Measurements from ENCODE around the gene OR8D2. TPM values are rescaled to one million over a fixed set of nuclear protein-coding genes. Genes with fewer than 3 reads are reported as not detected.

The OR8D2 gene
- total and polyA plus RNA-seq, 4 experiments from 2014 or later, result not detected

DNA sequence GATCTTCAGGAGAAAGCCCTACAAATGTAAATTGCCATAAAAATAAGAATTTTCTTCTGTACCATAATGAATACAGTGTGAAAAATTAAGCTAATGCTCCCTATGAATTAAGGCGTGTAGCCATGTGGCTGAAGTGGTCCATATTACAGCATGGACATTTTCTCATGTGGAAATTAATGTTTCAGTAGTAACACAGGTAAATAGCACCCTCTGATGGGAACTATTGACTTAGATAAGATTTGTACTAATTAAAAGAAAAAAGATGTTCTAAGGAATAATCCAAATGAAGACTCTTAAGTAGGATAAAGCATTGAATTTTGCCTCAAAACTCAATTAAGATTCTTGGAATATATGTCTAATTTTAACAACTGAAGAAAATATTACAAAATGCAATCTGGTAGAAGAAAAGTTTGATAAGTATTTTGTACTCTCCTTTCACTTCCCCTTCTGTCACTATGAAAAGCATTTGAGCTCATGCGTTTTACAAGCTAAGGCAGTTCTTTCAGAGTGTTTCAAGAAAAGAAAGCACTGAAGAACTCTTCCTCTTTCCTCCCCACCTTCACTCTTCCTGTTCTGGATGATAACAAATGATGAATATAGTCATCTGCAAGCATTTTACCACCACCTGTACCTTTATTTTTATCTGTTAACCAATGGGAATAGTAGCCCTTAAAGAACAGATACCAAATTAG is 9.9 kb upstream of the OR8D2 start:
- CTCF ChIA-PET (ENCODE audit: partially characterized antibody), result no interaction called here
- no peaks in the 10 kb centered on the region for H3K36me3 Mint-ChIP-seq
- Histone ChIP-seq H3K27ac (ENCODE audit: low read depth, low read length) (no peak overlapping the region), H3K27me3 (ENCODE audit: insufficient read depth, low read length) (peaks cover 5% of the 10 kb centered on the region), H3K4me3 (ENCODE audit: low read length in 2 of 2) (no peak overlapping the region), H3K4me1 (ENCODE audit: insufficient read depth, low read length) (no peaks in the 10 kb centered on the region), H3K9me3 (ENCODE audit: control insufficient read depth in 1 of 2, low read length in 2 of 2) (no peaks in the 10 kb centered on the region), H3K36me3 (ENCODE audit: insufficient read depth, low read length) (no peaks in the 10 kb centered on the region)
- POLR2A ChIA-PET (ENCODE audit: partially characterized antibody), result no interaction called here
- H3K27ac Mint-ChIP-seq, result no peak overlapping the region
- DNase-seq, result no peak
- peaks cover 0 to 3% of the 10 kb centered on the region in 2 donors for H3K27me3 Mint-ChIP-seq
- intact Hi-C loops (cut with micrococcal nuclease), result no loop called here
- no peaks in the 10 kb centered on the region for H3K4me1 Mint-ChIP-seq
- H3K4me3 Mint-ChIP-seq, result no peak overlapping the region
- H3K9me3 Mint-ChIP-seq, result peaks cover 0 to under 1% (median 0%) of the 10 kb centered on the region in 8 donors

DNA sequence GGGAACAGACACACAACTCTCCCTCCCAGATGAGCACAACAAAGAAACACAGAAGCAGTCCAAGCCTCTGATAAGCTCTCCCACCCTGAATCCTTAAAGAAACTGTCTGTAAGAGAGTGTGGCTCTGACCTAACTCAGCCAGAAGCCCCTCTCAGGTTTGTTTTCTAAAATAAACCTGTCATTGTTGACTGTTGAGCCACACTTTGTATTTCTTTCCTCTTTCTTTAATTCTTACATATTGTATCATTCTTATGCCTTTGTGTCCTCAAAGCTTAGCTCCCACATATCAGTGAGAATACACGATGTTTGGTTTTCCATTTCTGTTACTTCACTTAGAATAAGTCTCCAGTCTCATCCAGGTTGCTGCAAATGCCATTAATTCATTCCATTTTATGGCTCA is 7.8 kb upstream of the OR8D2 start:
- Mint-ChIP-seq H3K27ac (no peak overlapping the region), H3K9me3 (peaks cover 0 to 2% (median 0%) of the 10 kb centered on the region in 8 donors), H3K27me3 (peaks cover 0 to 7% of the 10 kb centered on the region in 2 donors), H3K4me3 (no peak overlapping the region), H3K4me1 (no peaks in the 10 kb centered on the region), H3K36me3 (no peaks in the 10 kb centered on the region)
- no peak overlapping the region for H3K27ac ChIP-seq (ENCODE audit: low read depth, low read length)
- H3K27me3 ChIP-seq (ENCODE audit: insufficient read depth, low read length), result peaks cover 5% of the 10 kb centered on the region
- no peaks in the 10 kb centered on the region for H3K9me3 ChIP-seq (ENCODE audit: control insufficient read depth in 1 of 2, low read length in 2 of 2)
- POLR2A ChIA-PET (ENCODE audit: partially characterized antibody), result no interaction called here
- CTCF ChIA-PET (ENCODE audit: partially characterized antibody), result no interaction called here
- DNase-seq, result no peak
- H3K4me1 ChIP-seq (ENCODE audit: insufficient read depth, low read length), result no peaks in the 10 kb centered on the region
- H3K36me3 ChIP-seq (ENCODE audit: insufficient read depth, low read length), result no peaks in the 10 kb centered on the region
- intact Hi-C loops (cut with micrococcal nuclease), result no loop called here
- no peak overlapping the region for H3K4me3 ChIP-seq (ENCODE audit: low read length in 2 of 2)

DNA sequence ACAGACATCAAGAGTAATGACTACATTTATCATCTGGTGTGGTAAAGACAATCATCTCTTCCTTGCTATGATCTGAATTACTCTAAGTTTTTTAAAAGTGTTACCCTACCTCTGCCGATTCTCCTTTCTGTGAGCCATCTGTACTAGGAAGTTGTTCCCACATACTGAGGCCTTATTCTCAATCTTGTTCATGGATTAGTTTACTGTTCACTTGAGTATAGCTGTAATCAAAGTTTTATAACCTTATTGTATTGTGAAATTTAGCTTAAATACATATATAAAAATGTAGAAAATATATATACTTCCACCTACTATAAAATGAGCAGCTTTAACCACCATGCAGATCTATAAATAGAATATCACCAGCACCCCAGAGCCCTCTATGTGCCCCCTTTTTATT is 2.4 kb upstream of the OR8D2 start:
- H3K9me3 Mint-ChIP-seq, result peaks cover 0 to 6% (median 0%) of the 10 kb centered on the region in 8 donors
- H3K4me3 Mint-ChIP-seq, result no peak overlapping the region
- no peaks in the 10 kb centered on the region for H3K27me3 ChIP-seq (ENCODE audit: insufficient read depth, low read length)
- peaks cover 0 to 5% of the 10 kb centered on the region in 2 donors for H3K27me3 Mint-ChIP-seq
- H3K4me1 Mint-ChIP-seq, result no peaks in the 10 kb centered on the region
- DNase-seq, result no peak
- H3K4me3 ChIP-seq (ENCODE audit: low read length in 2 of 2), result no peak overlapping the region
- intact Hi-C loops (cut with micrococcal nuclease), result no loop called here
- ChIA-PET POLR2A (ENCODE audit: partially characterized antibody) (no interaction called here), CTCF (ENCODE audit: partially characterized antibody) (no interaction called here)
- no peaks in the 10 kb centered on the region for H3K4me1 ChIP-seq (ENCODE audit: insufficient read depth, low read length)
- no peaks in the 10 kb centered on the region for H3K9me3 ChIP-seq (ENCODE audit: control insufficient read depth in 1 of 2, low read length in 2 of 2)
- no peak overlapping the region for H3K27ac Mint-ChIP-seq
- H3K36me3 ChIP-seq (ENCODE audit: insufficient read depth, low read length), result no peaks in the 10 kb centered on the region
- H3K36me3 Mint-ChIP-seq, result no peaks in the 10 kb centered on the region
- H3K27ac ChIP-seq (ENCODE audit: low read depth, low read length), result no peak overlapping the region

DNA sequence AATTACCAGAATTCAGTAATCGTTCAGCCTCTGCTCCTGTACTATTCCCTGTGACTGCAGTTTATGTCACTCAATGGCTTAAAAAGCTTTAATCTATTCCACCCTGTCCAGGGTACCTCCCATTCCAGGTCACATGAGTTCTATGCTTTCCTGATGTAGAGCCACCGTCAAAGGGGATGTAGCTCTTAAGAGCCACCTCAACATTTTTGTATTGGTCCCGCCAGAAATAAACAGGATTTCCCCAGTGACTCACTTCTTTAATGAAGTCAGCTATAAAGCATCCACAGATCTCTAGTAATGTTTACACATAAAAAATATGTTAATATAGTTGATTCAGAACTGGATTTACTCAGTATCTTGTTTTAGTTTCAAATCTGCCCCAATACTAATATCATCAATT is 4.9 kb downstream of the OR8D2 start:
- Histone ChIP-seq H3K9me3 (ENCODE audit: control insufficient read depth in 1 of 2, low read length in 2 of 2) (no peaks in the 10 kb centered on the region), H3K36me3 (ENCODE audit: insufficient read depth, low read length) (no peaks in the 10 kb centered on the region), H3K4me3 (ENCODE audit: low read length in 2 of 2) (no peak overlapping the region), H3K27me3 (ENCODE audit: insufficient read depth, low read length) (no peaks in the 10 kb centered on the region), H3K4me1 (ENCODE audit: insufficient read depth, low read length) (no peaks in the 10 kb centered on the region), H3K27ac (ENCODE audit: low read depth, low read length) (no peak overlapping the region)
- Mint-ChIP-seq H3K27me3 (no peaks in the 10 kb centered on the region), H3K4me3 (no peak overlapping the region), H3K9me3 (peaks cover 0 to 4% (median 0%) of the 10 kb centered on the region in 8 donors), H3K4me1 (no peaks in the 10 kb centered on the region), H3K27ac (no peak overlapping the region), H3K36me3 (no peaks in the 10 kb centered on the region)
- DNase-seq, result no peak
- ChIA-PET POLR2A (ENCODE audit: partially characterized antibody) (no interaction called here), CTCF (ENCODE audit: partially characterized antibody) (no interaction called here)
- intact Hi-C loops (cut with micrococcal nuclease), result no loop called here

DNA sequence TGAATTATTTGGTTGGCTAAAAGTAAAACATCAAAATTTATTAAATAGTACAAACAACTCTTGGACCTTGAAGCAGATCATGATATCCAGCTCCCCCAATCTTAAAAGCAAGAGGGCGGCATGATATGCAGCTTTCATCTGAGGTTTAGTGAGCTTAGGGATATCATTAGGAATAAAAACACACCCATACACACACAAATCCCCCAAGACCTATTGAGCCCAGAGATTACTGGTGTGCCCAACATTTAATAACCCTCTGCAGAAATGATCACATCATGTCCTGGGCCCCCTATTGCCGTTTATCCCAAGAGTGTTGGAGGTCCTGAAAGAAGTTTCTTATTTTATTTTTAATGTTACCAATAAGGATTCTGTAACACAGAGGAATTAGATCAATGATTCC is 6.1 kb downstream of the OR8D2 start, which contains the start of gene OR8D1:
Gene OR8D1, minus strand, starts transcription at position 101 of the 400 bp plus-strand sequence. CDS start 3,183 bp downstream, outside the sequence.
- no peak within 1 kb of the TSS for H3K4me3 ChIP-seq (ENCODE audit: low read length in 2 of 2)
- no peaks in the 10 kb centered on the region for H3K4me1 Mint-ChIP-seq
- H3K4me1 ChIP-seq (ENCODE audit: insufficient read depth, low read length), result no peaks in the 10 kb centered on the region
- H3K36me3 Mint-ChIP-seq, result no peaks in the 10 kb centered on the region
- POLR2A ChIA-PET (ENCODE audit: partially characterized antibody), result no interaction called here
- H3K36me3 ChIP-seq (ENCODE audit: insufficient read depth, low read length), result no peaks in the 10 kb centered on the region
- CTCF ChIA-PET (ENCODE audit: partially characterized antibody), result no interaction called here
- H3K9me3 ChIP-seq (ENCODE audit: control insufficient read depth in 1 of 2, low read length in 2 of 2), result no peaks in the 10 kb centered on the region
- H3K27me3 ChIP-seq (ENCODE audit: insufficient read depth, low read length), result no peaks in the 10 kb centered on the region
- no peak within 1 kb of the TSS for H3K27ac ChIP-seq (ENCODE audit: low read depth, low read length)
- no peak for DNase-seq
- intact Hi-C loops (cut with micrococcal nuclease), result no loop called here
- H3K27me3 Mint-ChIP-seq, result no peaks in the 10 kb centered on the region
- peaks cover 0 to 6% (median 0%) of the 10 kb centered on the region in 8 donors for H3K9me3 Mint-ChIP-seq
- H3K27ac Mint-ChIP-seq, result no peak within 1 kb of the TSS
- H3K4me3 Mint-ChIP-seq, result no peak within 1 kb of the TSS

DNA sequence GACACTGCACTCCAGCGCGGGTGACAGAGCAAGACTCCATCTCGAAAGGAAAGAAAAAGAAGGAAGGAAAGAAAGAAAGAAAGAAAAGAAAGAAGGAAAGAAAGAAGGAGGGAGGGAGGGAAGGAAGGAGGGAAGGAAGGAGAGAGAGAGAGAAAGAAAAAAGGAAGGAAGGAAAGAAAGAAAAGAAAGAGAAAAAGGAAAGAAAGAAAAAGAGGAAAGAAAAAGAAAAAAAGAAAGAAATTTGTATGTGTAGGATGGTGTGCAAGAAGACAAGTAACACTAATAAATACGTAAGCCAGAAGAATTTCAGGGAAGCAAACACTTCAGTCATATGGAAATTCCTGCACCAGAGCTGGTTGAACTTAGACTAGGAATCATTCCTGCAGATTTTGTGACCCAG is 6.9 kb downstream of the OR8D2 start:
- Mint-ChIP-seq H3K27me3 (no peaks in the 10 kb centered on the region), H3K36me3 (no peaks in the 10 kb centered on the region), H3K4me1 (no peaks in the 10 kb centered on the region), H3K4me3 (no peak overlapping the region), H3K9me3 (peaks cover 0 to 6% (median 0%) of the 10 kb centered on the region in 8 donors), H3K27ac (no peak overlapping the region)
- H3K4me1 ChIP-seq (ENCODE audit: insufficient read depth, low read length), result no peaks in the 10 kb centered on the region
- ChIA-PET CTCF (ENCODE audit: partially characterized antibody) (no interaction called here), POLR2A (ENCODE audit: partially characterized antibody) (no interaction called here)
- no peak overlapping the region for H3K4me3 ChIP-seq (ENCODE audit: low read length in 2 of 2)
- no peaks in the 10 kb centered on the region for H3K9me3 ChIP-seq (ENCODE audit: control insufficient read depth in 1 of 2, low read length in 2 of 2)
- intact Hi-C loops (cut with micrococcal nuclease), result no loop called here
- no peaks in the 10 kb centered on the region for H3K27me3 ChIP-seq (ENCODE audit: insufficient read depth, low read length)
- no peak for DNase-seq
- no peaks in the 10 kb centered on the region for H3K36me3 ChIP-seq (ENCODE audit: insufficient read depth, low read length)
- no peak overlapping the region for H3K27ac ChIP-seq (ENCODE audit: low read depth, low read length)

DNA sequence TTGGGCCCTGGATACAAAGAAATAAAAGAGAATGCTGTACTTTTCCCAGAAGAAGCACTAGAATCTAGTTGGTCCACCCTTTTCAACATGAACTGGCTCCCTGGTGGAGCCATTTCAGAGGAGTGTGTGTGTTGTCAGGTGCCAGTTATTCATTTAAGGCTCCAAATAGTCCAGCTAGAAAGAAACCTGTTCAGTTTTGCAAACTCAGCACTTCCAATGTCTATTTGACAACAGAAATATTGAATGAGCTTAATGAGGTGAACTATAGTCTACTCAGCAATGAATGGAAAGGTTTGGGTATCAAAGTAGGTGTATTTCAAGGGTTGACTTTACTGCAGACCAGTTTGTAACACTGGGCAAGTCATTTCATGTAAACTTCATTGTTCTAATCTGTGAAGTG is 8.3 kb downstream of the OR8D2 start:
- Mint-ChIP-seq H3K36me3 (no peaks in the 10 kb centered on the region), H3K27ac (no peak overlapping the region), H3K4me1 (no peaks in the 10 kb centered on the region), H3K9me3 (peaks cover 0 to 6% (median 0%) of the 10 kb centered on the region in 8 donors), H3K4me3 (no peak overlapping the region), H3K27me3 (no peaks in the 10 kb centered on the region)
- Histone ChIP-seq H3K27me3 (ENCODE audit: insufficient read depth, low read length) (no peaks in the 10 kb centered on the region), H3K4me3 (ENCODE audit: low read length in 2 of 2) (no peak overlapping the region), H3K36me3 (ENCODE audit: insufficient read depth, low read length) (no peaks in the 10 kb centered on the region), H3K9me3 (ENCODE audit: control insufficient read depth in 1 of 2, low read length in 2 of 2) (no peaks in the 10 kb centered on the region), H3K4me1 (ENCODE audit: insufficient read depth, low read length) (no peaks in the 10 kb centered on the region), H3K27ac (ENCODE audit: low read depth, low read length) (no peak overlapping the region)
- no peak for DNase-seq
- intact Hi-C loops (cut with micrococcal nuclease), result no loop called here
- CTCF ChIA-PET (ENCODE audit: partially characterized antibody), result no interaction called here
- POLR2A ChIA-PET (ENCODE audit: partially characterized antibody), result no interaction called here

DNA sequence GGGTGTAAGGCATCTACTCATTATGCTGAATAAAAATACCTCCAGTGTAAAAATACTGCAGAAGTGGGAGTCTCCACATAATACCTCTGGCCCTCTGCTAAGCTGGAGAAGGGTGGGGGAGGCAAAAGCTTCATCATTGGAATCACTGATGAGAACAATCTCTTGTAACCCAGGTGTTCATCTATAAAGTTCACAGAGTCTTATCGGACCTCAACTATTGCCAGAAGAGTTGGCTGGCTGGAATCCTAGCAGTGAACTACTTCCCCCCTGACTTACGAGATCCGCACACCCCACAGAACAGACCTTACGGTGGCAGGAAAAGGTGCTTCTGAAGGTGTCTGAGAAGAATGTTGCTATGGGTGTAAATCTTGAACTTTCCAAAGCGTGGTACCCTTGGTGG is 8.7 kb downstream of the OR8D2 start:
- no peaks in the 10 kb centered on the region for H3K4me1 Mint-ChIP-seq
- POLR2A ChIA-PET (ENCODE audit: partially characterized antibody), result no interaction called here
- no peak overlapping the region for H3K27ac Mint-ChIP-seq
- no peak overlapping the region for H3K4me3 Mint-ChIP-seq
- H3K9me3 ChIP-seq (ENCODE audit: control insufficient read depth in 1 of 2, low read length in 2 of 2), result no peaks in the 10 kb centered on the region
- no peaks in the 10 kb centered on the region for H3K27me3 Mint-ChIP-seq
- intact Hi-C loops (cut with micrococcal nuclease), result no loop called here
- peaks cover 0 to 6% (median 0%) of the 10 kb centered on the region in 8 donors for H3K9me3 Mint-ChIP-seq
- no peaks in the 10 kb centered on the region for H3K36me3 Mint-ChIP-seq
- H3K27ac ChIP-seq (ENCODE audit: low read depth, low read length), result no peak overlapping the region
- no peak overlapping the region for H3K4me3 ChIP-seq (ENCODE audit: low read length in 2 of 2)
- H3K36me3 ChIP-seq (ENCODE audit: insufficient read depth, low read length), result no peaks in the 10 kb centered on the region
- no peak for DNase-seq
- CTCF ChIA-PET (ENCODE audit: partially characterized antibody), result no interaction called here
- H3K27me3 ChIP-seq (ENCODE audit: insufficient read depth, low read length), result no peaks in the 10 kb centered on the region
- no peaks in the 10 kb centered on the region for H3K4me1 ChIP-seq (ENCODE audit: insufficient read depth, low read length)
